Measurements from ENCODE around the gene GALR2.

DNA sequence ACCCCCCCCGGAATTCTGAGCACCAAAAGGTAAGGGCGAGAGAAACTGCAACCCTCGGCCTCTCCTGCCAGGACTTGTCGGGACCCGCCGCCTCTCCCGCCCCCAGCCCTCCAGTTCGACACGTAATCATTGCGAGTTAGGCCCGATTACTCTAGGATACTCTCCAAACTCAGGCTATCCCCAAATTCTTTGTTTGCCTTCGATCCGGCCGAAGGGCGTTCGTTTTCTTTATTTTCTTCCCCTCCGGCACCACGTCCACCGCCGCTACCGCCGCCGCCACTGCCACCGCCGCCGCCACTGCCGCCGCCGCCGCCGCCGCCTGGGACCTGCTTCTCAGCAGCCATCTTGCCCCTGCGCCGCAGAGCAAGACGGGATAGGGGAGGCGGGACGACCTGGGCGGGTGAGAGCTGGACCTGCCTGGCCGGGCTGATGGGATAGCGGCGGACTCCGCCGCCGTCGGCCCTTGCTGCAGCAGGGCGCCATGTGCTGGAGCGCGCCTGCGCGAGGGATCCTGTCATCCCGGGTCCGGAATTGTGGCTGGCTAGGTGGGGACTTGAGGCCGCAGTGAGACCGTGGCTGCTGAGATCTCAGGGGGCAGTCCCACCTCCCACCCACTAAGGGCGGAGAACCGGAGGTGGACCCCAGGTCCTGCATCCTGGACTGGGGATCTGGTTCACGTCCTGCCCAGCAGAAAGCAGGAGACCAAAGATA is 2.3 kb upstream of the GALR2 start, which contains the start of gene SRP68:
- TF ChIP-seq CTCF (IDR thresholded peaks at IDR 0.05) (no peak), HOXB13 (CRISPR knock-in tag; IDR thresholded peaks at IDR 0.05; ENCODE audit: low read depth) (no peak), BHLHE40 (IDR thresholded peaks at IDR 0.05; ENCODE audit: low read depth, low read length) (no peak), JUNB (IDR thresholded peaks at IDR 0.05) (no peak), NR3C1 (IDR thresholded peaks at IDR 0.05) (no peak), EP300 (IDR thresholded peaks at IDR 0.05) (no peak), PHF8 (IDR thresholded peaks at IDR 0.05; ENCODE audit: borderline replicate concordance, low read depth) (peak; percentile 84), MAZ (IDR thresholded peaks at IDR 0.05; ENCODE audit: borderline replicate concordance, low read depth, low read length) (no peak)
- TF ChIP-seq, protein P1, sequence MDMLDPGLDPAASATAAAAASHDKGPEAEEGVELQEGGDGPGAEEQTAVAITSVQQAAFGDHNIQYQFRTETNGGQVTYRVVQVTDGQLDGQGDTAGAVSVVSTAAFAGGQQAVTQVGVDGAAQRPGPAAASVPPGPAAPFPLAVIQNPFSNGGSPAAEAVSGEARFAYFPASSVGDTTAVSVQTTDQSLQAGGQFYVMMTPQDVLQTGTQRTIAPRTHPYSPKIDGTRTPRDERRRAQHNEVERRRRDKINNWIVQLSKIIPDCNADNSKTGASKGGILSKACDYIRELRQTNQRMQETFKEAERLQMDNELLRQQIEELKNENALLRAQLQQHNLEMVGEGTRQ (IDR thresholded peaks at IDR 0.05): 0 out of 2 replicates have a peak, but pooled peaks have one; percentile 6

Data from A549 (cell line).